ENCODE results near the gene MPO.

GRCh38 chr17:58279736-58280479, 827 bp downstream of the MPO start:
- TF ChIP-seq, protein P1, sequence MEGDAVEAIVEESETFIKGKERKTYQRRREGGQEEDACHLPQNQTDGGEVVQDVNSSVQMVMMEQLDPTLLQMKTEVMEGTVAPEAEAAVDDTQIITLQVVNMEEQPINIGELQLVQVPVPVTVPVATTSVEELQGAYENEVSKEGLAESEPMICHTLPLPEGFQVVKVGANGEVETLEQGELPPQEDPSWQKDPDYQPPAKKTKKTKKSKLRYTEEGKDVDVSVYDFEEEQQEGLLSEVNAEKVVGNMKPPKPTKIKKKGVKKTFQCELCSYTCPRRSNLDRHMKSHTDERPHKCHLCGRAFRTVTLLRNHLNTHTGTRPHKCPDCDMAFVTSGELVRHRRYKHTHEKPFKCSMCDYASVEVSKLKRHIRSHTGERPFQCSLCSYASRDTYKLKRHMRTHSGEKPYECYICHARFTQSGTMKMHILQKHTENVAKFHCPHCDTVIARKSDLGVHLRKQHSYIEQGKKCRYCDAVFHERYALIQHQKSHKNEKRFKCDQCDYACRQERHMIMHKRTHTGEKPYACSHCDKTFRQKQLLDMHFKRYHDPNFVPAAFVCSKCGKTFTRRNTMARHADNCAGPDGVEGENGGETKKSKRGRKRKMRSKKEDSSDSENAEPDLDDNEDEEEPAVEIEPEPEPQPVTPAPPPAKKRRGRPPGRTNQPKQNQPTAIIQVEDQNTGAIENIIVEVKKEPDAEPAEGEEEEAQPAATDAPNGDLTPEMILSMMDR (IDR thresholded peaks at IDR 0.05), result no peak
- no peak for TF ChIP-seq REST (IDR thresholded peaks at IDR 0.05)
- no peak for TF ChIP-seq BHLHE40 (IDR thresholded peaks at IDR 0.05; ENCODE audit: low read depth, low read length)
- TF ChIP-seq, protein P2, sequence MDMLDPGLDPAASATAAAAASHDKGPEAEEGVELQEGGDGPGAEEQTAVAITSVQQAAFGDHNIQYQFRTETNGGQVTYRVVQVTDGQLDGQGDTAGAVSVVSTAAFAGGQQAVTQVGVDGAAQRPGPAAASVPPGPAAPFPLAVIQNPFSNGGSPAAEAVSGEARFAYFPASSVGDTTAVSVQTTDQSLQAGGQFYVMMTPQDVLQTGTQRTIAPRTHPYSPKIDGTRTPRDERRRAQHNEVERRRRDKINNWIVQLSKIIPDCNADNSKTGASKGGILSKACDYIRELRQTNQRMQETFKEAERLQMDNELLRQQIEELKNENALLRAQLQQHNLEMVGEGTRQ (IDR thresholded peaks at IDR 0.05), result no peak
- TF ChIP-seq HEYL (CRISPR knock-in tag; IDR thresholded peaks at IDR 0.05), result no peak

Data from A549 (cell line).